ENCODE measurements around the gene PGAP3.

Gene PGAP3

GRCh38 chr17:39621523-39622379 lies 66.1 kb downstream of the PGAP3 start:
- DNase-seq (ENCODE audit: low spot score) = peak; percentile 67

Data from kidney capillary endothelial cell (primary cell).